Amniotic stem cell (primary cell): ENCODE measurements around the gene LRMDA.

Experiments used
- DNase-seq: peaks from one replicate; lab custom pipeline; 2025; lab: John Stamatoyannopoulos, UW

Gene LRMDA

GRCh38 chr10:75836064-75836463 lies 404.6 kb downstream of the LRMDA start:
- no peak for DNase-seq

- DNase-seq: no peak
Observed at GRCh38 chr10:75838486-75838885, 407.1 kb downstream of the LRMDA start.

DNA sequence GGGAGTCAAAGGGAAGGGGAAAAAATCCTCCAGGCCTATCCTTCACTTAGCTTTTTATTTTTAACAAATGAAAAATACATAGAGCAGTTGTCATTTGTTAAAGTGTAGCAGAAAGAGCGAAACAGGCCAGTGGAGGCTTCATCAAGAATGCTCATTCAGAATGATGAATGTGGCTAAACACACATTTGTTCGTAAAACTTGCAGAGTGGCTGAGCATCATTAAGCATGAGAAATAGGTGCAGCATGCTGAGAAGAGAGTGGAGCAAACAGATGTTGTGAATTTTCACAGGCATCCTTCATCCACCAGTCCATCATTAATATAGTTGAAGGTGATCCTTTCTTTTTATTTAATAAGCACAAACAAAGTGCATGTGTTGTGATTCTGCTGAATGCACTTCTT lies 407.6 kb downstream of the LRMDA start:
- DNase-seq: no peak

GRCh38 chr10:75841266-75841665 lies 409.8 kb downstream of the LRMDA start:
- DNase-seq: no peak

DNA sequence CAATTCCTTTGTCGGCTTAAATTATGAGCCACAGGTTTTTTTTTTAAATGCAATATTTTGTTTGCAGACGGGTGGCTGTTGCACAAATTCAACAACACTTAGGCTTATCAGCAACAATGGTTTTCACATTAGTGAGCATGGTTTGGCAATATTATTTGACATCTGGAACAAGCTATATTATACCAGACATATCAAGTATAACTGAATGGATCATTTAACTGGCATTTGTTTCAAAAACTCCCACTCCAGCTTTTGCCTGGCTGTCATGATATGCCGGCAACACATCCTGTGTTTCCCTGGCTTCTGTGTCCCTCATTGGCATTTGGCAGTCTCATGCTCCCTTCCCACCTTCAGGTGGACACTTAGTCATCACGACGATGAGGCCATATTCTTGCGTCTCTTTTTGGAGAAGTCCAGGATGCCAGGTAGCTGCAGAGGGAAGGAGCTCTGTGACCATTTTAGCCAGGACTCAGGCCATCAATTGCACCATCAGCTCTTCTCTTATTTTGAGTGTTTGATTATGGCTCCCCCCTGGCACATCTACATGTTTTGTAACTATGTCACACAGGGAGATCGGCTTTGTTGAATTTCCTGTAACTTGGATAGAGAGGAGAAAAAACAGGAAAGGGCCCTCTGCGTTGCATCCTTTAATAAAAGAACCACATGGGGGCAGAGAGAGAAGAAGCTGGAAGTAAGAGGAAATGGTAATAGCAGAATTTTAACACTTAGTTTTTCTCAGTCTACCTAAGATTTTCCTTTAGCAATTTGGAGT lies 413.9 kb downstream of the LRMDA start:
- no peak for DNase-seq

DNA sequence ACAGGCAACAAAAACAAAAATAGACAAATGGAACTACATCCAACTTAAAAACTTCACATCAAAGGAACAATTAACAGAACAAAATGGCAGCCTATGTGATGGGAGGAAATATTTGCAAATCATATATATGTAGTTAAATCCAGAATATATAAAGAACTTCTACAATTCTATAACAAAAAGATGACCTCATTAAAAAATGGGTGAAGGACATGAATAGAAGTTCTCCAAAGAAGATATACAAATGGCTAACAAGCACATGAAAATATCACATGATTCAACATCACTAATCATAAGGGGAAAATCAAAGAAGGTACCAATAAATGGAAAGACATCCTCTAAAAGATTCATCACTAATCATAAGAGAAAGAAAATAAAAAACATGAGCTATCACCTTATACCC lies 416.1 kb downstream of the LRMDA start:
- DNase-seq: no peak

GRCh38 chr10:75851580-75852345 lies 420.3 kb downstream of the LRMDA start:
- no peak for DNase-seq

DNA sequence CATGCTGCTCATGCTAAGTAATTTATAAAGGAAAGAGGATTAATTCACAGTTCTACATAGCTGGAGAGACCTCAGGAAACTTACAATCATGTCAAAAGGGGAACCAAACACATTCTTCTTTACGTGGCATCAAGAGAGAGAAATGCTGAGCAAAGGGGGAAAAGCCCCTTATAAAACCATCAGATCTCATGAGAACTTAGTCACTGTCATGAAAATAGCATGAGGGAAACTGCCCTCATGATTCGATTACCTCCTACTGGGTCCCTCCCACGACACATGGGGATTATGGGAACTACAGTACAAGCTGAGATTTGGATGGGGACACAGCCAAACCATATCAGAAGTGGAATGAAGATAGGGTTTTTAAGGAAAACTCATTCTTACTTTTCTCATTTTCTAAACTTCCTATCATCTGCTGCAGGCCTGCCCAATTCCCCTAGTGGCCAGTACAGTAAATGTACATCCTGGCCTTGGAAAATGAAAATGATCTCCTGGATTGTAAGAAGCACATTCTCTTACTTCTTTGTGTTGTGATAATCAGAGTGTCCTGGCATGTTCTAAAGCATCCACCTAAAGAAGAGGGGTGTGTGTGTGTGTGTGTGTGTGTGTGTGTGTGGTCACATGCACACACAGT lies 421.5 kb downstream of the LRMDA start:
- no peak for DNase-seq

GRCh38 chr10:75857269-75857846 lies 425.9 kb downstream of the LRMDA start:
- DNase-seq: no peak

DNA sequence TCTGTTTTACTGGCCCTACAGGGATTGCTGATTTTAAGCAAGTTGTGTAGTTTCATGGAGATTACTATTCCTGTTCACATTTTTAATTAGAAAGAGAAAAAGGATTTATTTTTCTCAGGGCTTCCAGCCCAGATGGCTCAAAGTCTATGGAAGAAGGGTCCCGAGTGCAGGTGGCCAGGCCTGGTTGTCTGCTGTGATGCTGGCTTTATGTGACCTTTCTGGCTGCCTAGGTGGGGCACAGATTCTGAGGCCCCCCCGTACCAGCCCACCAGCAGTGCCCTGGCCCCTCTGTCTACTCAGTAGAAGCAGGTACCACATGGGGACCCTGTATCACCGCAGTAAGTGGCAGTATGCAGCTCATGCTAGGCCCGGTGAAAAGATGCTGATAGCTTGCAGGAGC lies 426.5 kb downstream of the LRMDA start:
- DNase-seq: no peak

GRCh38 chr10:75858339-75858738 lies 426.9 kb downstream of the LRMDA start:
- no peak for DNase-seq

DNA sequence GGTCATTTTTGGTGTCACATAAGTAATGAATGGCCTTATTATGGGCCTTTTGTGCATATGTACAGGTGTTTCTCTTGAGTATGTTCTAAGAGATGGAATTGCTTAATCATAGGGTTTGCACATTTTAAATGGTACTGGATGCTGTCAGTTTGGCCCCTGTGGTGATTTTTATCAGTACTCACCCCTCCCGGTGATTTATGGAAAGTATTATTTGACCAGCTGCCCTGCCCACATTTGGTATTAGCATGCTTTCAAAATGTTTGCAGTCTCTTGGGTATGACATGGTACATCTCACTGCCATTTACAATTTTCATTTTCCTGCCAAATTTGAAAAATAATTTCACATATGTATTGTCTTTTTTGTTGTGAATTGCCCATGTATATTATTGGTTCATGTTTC lies 427.7 kb downstream of the LRMDA start:
- DNase-seq: no peak

DNA sequence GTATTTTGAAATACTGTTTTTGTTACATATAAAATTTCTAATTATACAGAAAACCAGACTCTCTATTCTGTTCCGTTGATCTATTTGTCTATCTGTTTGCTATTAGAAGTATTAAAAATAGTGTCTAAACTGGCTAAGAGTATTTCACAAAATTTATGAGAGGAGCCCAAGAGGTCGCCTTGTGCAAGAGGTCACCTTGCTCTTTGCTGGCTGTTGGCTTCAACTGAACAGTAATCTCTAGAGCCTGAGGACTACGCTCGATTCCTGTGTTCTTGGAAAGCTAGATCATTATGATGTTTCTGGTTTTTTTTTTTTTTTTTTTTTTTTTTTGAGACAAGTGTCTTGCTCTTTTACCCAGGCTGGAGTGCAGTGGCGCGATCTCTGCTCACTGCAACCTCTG lies 428.6 kb downstream of the LRMDA start:
- no peak for DNase-seq

- DNase-seq: no peak
Observed at GRCh38 chr10:75861582-75861981, 430.2 kb downstream of the LRMDA start.

- no peak for DNase-seq
Observed at GRCh38 chr10:75862935-75863334, 431.5 kb downstream of the LRMDA start.

GRCh38 chr10:75864717-75865116 lies 433.3 kb downstream of the LRMDA start:
- no peak for DNase-seq

- DNase-seq: no peak
Observed at GRCh38 chr10:75865413-75866299, 434.2 kb downstream of the LRMDA start.

DNA sequence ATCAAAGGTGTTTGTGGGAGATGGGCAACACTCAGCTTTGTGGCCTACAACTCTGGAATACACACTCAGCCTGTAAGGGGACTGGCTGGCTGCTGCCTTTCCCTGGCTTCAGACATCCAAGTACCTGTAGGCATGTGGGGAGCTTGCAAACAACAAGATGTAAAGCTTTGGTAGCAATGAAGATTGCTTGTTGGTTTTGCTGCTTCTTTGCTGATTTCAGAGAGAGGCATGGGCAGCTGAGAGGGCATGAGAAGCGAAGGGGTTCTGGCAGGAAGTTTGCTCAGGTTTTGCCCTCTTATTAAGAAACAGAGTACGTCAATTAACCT lies 434.8 kb downstream of the LRMDA start:
- DNase-seq: no peak

DNA sequence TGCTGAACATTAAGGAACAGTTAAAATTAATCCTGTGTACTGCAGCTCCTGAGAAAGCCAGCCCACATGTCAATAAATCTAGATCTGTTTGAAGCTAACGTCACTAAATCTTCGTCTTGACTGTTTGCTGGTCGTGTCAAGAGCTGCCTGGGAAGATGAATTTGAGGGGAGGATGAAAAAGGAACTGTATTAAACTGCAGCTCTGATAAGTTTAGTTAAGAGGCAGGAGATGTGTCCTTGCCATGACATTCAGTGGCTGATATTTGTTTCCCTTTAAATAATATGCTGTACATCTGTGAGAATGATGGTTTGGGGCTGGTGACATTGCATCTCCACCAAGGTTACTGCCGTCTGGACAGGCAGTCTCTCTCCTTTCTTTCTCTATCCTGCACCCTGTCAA lies 435.3 kb downstream of the LRMDA start:
- DNase-seq: no peak

DNA sequence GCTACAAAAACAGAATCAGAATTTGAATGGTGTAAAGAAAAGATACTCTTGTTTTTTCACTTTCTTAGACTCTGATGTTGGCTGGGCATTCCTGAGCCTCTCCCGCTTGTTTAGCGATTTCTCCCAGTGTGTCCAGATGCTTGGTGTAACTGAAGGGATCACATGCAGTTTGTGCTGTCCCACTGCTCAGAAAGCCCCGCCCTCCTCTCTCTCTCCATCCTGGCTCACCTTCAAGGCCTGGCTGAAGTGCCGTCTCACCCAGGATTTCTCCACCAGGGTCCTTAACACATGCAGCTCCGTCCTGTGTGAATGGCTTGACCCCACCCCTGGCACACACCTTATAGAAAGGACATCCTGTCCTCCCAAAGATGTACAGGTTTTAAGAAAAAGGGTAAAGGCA lies 437.1 kb downstream of the LRMDA start:
- no peak for DNase-seq

DNA sequence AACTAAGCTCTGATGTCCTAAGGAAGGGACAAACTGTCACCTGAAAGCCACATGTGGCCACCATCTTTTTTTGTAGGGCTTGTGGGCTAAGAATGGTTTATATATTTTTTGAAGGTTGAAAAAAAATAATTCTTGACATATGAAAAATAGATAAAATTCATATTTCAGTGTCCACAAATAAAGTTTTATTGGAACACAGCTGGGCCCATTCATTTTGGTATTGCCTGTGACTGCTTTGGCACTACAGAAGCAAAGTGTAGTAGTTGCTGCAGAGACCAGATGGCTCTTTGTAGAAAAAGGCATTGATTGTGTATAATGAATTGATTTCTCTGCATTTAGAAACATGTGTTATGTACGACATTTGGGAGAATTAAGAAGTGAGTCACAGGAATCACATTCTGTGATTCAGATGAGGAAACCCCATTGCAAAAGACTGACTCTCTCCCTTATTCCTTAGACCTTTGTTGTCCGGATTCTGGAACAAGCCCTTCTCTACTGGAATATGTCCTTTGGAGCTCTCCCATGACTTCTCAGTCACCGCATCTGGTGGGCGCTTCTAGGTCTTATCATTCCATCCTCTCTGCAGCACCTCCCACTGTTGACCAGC lies 438.7 kb downstream of the LRMDA start:
- no peak for DNase-seq
